Adrenal gland (tissue), 5 donors: ENCODE results near the gene BNC2.

ENCODE experiments used
- CTCF ChIP-seq, 6 experiments: fragments of 450-650 bp in 4 of 6; fragments of 200-600 bp in 2 of 6; sonication (generic) in 1 of 6; IDR thresholded peaks; 1 replicate in 5 of 6; 2 replicates in 1 of 6; pipeline versions ENCODE4 v1.5.1 to v1.8.0; 2016 to 2021; ENCODE audit warnings: antibody characterized with exemption in 6 of 6, mild to moderate bottlenecking in 2 of 6, moderate library complexity in 1 of 6
- POLR2A ChIP-seq, 2 donors: fragments of 450-650 bp; IDR thresholded peaks; one replicate each; pipeline ENCODE4 v1.6.1; 2017; ENCODE audit warnings: antibody characterized with exemption in 2 of 2, mild to moderate bottlenecking in 2 of 2, moderate library complexity in 1 of 2
- donor health status: DM: no; HTN: no; CAD: no.

GRCh38 chr9:16509997-16510396 is 360.5 kb downstream of the BNC2 start:
- TF ChIP-seq POLR2A (IDR thresholded peaks at IDR 0.05), result no peak
- no peak for TF ChIP-seq CTCF (IDR thresholded peaks at IDR 0.05)
